GM06990 (cell line): ENCODE measurements around the gene TNFAIP2.

Experiments
- DNase-seq: peaks from one replicate; pipeline ENCODE4 v3.0.0-alpha.2; 2011; ENCODE audit not compliant: insufficient read length; ENCODE audit errors: extremely low read depth
- H3K27me3 ChIP-seq: replicated peaks from 2 replicates; pipeline ENCODE4 v1.6.0; 2011; ENCODE audit warnings: low read length; ENCODE audit not compliant: control insufficient read depth, insufficient read depth
- H3K36me3 ChIP-seq: 2 replicates; pipeline ENCODE4 v1.5.1; 2011; ENCODE audit warnings: low read length; ENCODE audit not compliant: control insufficient read depth, insufficient read depth
- H3K4me3 ChIP-seq: replicated peaks from 2 replicates; pipeline ENCODE4 v1.5.1; 2011; ENCODE audit warnings: low read depth, mild to moderate bottlenecking, control low read depth, low read length
- CTCF ChIP-seq: IDR thresholded peaks from 2 replicates; pipeline ENCODE4 v1.5.1; 2011; ENCODE audit warnings: low read length, control low read depth, mild to moderate bottlenecking, inconsistent platforms; ENCODE audit not compliant: insufficient read depth, poor library complexity, severe bottlenecking

The TNFAIP2 gene

DNA sequence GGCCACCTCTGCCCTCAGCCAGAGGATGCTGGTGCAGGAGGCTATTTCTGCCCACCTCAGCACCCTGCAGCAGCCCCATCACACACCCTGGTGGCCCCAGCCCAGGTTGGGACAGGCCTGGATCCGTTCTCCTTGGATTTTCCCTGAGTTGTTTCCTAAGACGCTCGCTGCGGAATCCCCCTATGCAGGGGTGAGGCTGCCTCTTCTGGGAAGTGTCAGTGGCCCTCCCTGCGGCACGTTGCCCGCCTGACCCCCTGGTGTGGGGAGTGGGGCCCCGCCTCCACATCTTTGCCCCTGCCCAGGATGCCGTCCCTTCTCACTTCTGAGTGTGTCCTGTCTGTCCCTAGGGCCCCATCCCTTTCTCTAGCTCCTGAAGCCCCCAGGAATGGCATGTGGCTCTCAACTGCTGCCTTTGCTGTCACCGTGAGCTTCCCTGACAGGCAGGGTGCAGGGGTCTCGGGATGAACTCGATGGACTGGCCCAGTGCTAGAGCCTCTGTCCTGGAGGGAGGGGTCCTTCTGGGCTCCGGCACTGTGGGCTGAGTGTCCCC lies 29.3 kb upstream of the TNFAIP2 start:
- H3K4me3 ChIP-seq: no peak overlapping the region
- DNase-seq: no peak
- H3K27me3 ChIP-seq: no peaks in the 10 kb centered on the region; the same call in 1 of the 2 replicates
- no peak for TF ChIP-seq CTCF
- H3K36me3 ChIP-seq: no peaks in the 10 kb centered on the region

- Histone ChIP-seq H3K4me3 (no peak within 1 kb of the TSS), H3K36me3 (no peaks in the 10 kb centered on the region), H3K27me3 (no peaks in the 10 kb centered on the region; the same call in 1 of the 2 replicates)
- TF ChIP-seq CTCF: no peak
- DNase-seq: no peak
Measured at GRCh38 chr14:103094406-103095209, 28.7 kb upstream of the TNFAIP2 start, which contains the start of gene EXOC3L4. Gene EXOC3L4, plus strand, starts transcription at chr14:103094725. Its CDS starts 5,495 bp downstream, at chr14:103100220.

GRCh38 chr14:103095210-103095778 lies 28.0 kb upstream of the TNFAIP2 start:
- no peak overlapping the region for H3K4me3 ChIP-seq
- no peak for DNase-seq
- H3K36me3 ChIP-seq: no peaks in the 10 kb centered on the region
- TF ChIP-seq CTCF: no peak
- no peaks in the 10 kb centered on the region; the same call in 1 of the 2 replicates for H3K27me3 ChIP-seq

DNA sequence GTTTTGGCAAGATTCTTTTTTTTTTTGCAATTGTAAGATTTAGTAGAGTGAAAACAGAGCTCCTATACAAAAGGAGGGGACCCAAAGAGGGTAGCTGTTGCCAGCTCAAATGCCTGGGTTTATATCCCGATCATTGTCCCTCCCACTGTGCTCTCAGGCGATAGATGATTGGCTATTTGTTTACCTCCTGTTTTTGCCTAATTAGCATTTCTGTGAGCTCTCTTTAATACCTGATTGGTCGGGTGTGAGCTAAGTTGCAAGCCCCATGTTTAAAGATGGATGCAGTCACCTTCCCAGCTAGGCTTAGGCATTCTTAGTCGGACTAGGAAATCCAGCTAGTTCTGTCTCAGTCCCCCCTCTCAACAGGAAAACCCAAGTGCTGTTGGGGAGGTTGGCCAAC lies 26.9 kb upstream of the TNFAIP2 start:
- no peaks in the 10 kb centered on the region; the same call in 1 of the 2 replicates for H3K27me3 ChIP-seq
- DNase-seq: no peak
- H3K36me3 ChIP-seq: no peaks in the 10 kb centered on the region
- no peak for TF ChIP-seq CTCF
- no peak overlapping the region for H3K4me3 ChIP-seq

DNA sequence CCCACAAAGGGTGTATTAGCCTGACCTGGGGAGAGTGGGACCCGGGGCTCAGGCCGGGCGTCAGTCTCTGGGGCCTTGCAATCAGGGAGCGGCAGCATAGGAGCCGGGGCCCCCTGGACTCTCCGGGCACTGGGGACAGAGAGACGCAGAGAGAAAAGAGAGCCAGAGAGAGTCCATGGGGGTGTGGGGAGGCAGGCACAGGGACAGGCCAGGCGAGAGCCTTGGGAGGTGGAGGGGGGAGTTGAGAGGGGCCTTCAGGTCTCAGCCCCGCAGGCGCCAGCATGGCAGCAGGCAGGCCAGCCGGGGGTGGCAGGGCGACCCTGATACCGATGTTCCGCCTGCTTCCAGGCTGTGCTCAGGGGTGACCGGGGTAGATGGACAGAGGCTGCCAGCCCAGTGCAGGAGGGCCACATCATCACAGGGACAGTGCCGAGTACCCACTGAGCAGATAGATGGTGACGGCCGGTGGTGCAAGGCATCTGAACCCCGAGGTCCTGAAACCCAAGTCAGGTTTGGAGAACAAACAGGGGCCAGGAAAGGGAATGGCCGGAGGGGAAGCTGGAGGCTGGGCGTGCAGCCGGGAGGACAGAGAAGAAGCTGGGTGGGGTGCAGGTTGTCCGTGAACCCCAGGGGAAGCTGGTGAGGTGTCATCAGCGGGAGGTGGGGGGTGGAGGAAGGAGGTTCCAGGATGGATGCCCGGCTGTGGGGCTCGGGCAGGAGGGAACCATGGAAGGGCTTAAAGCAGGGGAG lies 25.8 kb upstream of the TNFAIP2 start:
- H3K27me3 ChIP-seq: no peaks in the 10 kb centered on the region; the same call in 1 of the 2 replicates
- no peak overlapping the region for H3K4me3 ChIP-seq
- no peak for DNase-seq

More for the DNA sequence above, 25.8 kb upstream of the TNFAIP2 start:
- H3K36me3 ChIP-seq: no peaks in the 10 kb centered on the region
- TF ChIP-seq CTCF: no peak
